GM12878 (cell line): Measurements from ENCODE around the gene PODN. TPM values are rescaled to one million over a fixed set of nuclear protein-coding genes. Genes with fewer than 3 reads are reported as not detected.

Source experiments
- ATAC-seq: fragments of 200-7000 bp; cut with Tn5 transposase; 3 replicates; pipeline ENCODE4 v1.9.1; 2020; ENCODE audit warnings: mild to moderate bottlenecking, moderate library complexity
- BruUV-seq: library from RNA; stranded (reverse); fragments of 400-500 nt; replicated peaks from 2 replicates; lab custom pipeline; 2021; lab: Mats Ljungman, UMichigan
- CTCF ChIA-PET: fragments of 300-600 bp; sonication (Branson Sonifier 250); formaldehyde crosslinking; extraction: SDS; loops from one replicate; lab custom pipeline; 2021; ENCODE audit warnings: inconsistent platforms; lab: Yijun Ruan, JAX
- POLR2A ChIA-PET: fragments of 350-600 bp; formaldehyde crosslinking; extraction: SDS; loops from one replicate; lab custom pipeline; 2021; ENCODE audit warnings: inconsistent platforms; lab: Charles Lee
- RAD21 ChIA-PET: fragments of 300-600 bp; sonication (Branson Sonifier 250); formaldehyde crosslinking; loops from one replicate; lab custom pipeline; 2023; ENCODE audit warnings: antibody characterized with exemption; ENCODE audit not compliant: unreplicated experiment; lab: Charles Lee
- SMC1A ChIA-PET: fragments of 300-600 bp; sonication (Branson Sonifier 250); formaldehyde crosslinking; loops from one replicate; lab custom pipeline; 2023; ENCODE audit not compliant: unreplicated experiment, uncharacterized antibody; lab: Charles Lee
- DNase-seq: peaks from one replicate; pipeline ENCODE4 v3.0.0-alpha.2; 2011; ENCODE audit warnings: low read depth, low spot score
- FAIRE-seq: peaks from 3 replicates; lab custom pipeline; 2011; peaks lifted over from hg19 to GRCh38; lab: Jason Lieb, UNC
- H2AFZ ChIP-seq: 2 replicates; pipeline ENCODE4 v1.6.0; 2011; ENCODE audit warnings: low read depth, low read length, control low read depth; ENCODE audit not compliant: control insufficient read depth
- H3K27ac ChIP-seq: 2 replicates; pipeline ENCODE4 v1.5.1; 2011; ENCODE audit warnings: control low read depth; ENCODE audit not compliant: control insufficient read depth, insufficient read depth
- H3K27me3 ChIP-seq, 2 experiments: replicated peaks in 1 of 2; 2 replicates each; pipeline versions ENCODE4 v1.6.0 to v1.6.1; 2011; ENCODE audit warnings: low read length in 1 of 2; ENCODE audit not compliant: control insufficient read depth in 2 of 2, insufficient read depth in 2 of 2
- H3K36me3 ChIP-seq, 2 experiments: 2 replicates each; pipeline ENCODE4 v1.5.1; 2011; ENCODE audit warnings: low read length in 1 of 2; ENCODE audit not compliant: control insufficient read depth in 2 of 2, insufficient read depth in 2 of 2
- H3K4me1 ChIP-seq: 2 replicates; pipeline ENCODE4 v1.6.1; 2011; ENCODE audit warnings: mild to moderate bottlenecking, low read length, moderate library complexity, mixed read lengths; ENCODE audit not compliant: control insufficient read depth, insufficient read depth
- H3K4me2 ChIP-seq: 2 replicates; pipeline ENCODE4 v1.6.0; 2011; ENCODE audit warnings: control low read depth; ENCODE audit not compliant: control insufficient read depth, insufficient read depth
- H3K4me3 ChIP-seq: fragments of 200-600 bp; sonication (generic); 2 replicates; pipeline ENCODE4 v1.5.1; 2016
- H3K79me2 ChIP-seq: 2 replicates; pipeline ENCODE4 v1.6.0; 2011; ENCODE audit warnings: low read length; ENCODE audit not compliant: control insufficient read depth, insufficient read depth
- H3K9ac ChIP-seq: 2 replicates; pipeline ENCODE4 v1.8.0; 2011; ENCODE audit warnings: low read length, control low read depth, mixed read lengths; ENCODE audit not compliant: control insufficient read depth, insufficient read depth
- H3K9me3 ChIP-seq: replicated peaks from 3 replicates; pipeline ENCODE4 v1.5.1; 2011; ENCODE audit warnings: mild to moderate bottlenecking, low read length; ENCODE audit not compliant: control insufficient read depth, insufficient read depth
- H4K20me1 ChIP-seq: 2 replicates; pipeline ENCODE4 v1.6.0; 2011; ENCODE audit not compliant: control insufficient read depth, insufficient read depth
- ATF7 ChIP-seq: fragments of 450-650 bp; IDR thresholded peaks from 2 replicates; pipeline ENCODE4 v1.6.1; 2016; ENCODE audit warnings: low read depth, mild to moderate bottlenecking
- CREM ChIP-seq: IDR thresholded peaks from 2 replicates; pipeline ENCODE4 v1.6.1; 2014; ENCODE audit warnings: antibody characterized with exemption, low read depth
- MEF2B ChIP-seq: fragments of 450-650 bp; IDR thresholded peaks from 2 replicates; pipeline ENCODE4 v1.6.1; 2018; ENCODE audit warnings: mild to moderate bottlenecking, moderate library complexity; ENCODE audit not compliant: partially characterized antibody, poor library complexity, severe bottlenecking
- MTA2 ChIP-seq: fragments of 450-650 bp; IDR thresholded peaks from 2 replicates; pipeline ENCODE4 v1.6.1; 2016; ENCODE audit warnings: low read depth, mild to moderate bottlenecking, moderate library complexity
- PAX8 ChIP-seq: fragments of 450-650 bp; IDR thresholded peaks from 2 replicates; pipeline ENCODE4 v1.6.1; 2017; ENCODE audit warnings: mild to moderate bottlenecking, moderate library complexity
- POLR2AphosphoS5 ChIP-seq: IDR thresholded peaks from 2 replicates; pipeline ENCODE4 v1.6.1; 2011; ENCODE audit warnings: mild to moderate bottlenecking, low read length, inconsistent platforms
- RELA ChIP-seq: fragments of 450-650 bp; IDR thresholded peaks from 2 replicates; pipeline ENCODE4 v1.8.0; 2014; ENCODE audit warnings: borderline replicate concordance; ENCODE audit not compliant: partially characterized antibody
- SMAD5 ChIP-seq: IDR thresholded peaks from 2 replicates; pipeline ENCODE4 v1.6.1; 2016; ENCODE audit warnings: antibody characterized with exemption, low read depth
- SMC3 ChIP-seq: IDR thresholded peaks from 2 replicates; pipeline ENCODE4 v1.6.1; 2011; ENCODE audit warnings: low read length, improper control_type of control experiment, borderline replicate concordance
- SREBF1 ChIP-seq: IDR thresholded peaks from 2 replicates; pipeline ENCODE4 v1.6.1; 2012; ENCODE audit warnings: mild to moderate bottlenecking, low read length
- TAF1 ChIP-seq: IDR thresholded peaks from 2 replicates; pipeline ENCODE4 v1.6.1; 2011; ENCODE audit warnings: mild to moderate bottlenecking, low read depth, low read length, borderline replicate concordance
- TARDBP ChIP-seq: IDR thresholded peaks from 2 replicates; pipeline ENCODE4 v1.6.1; 2016; ENCODE audit warnings: borderline replicate concordance
- ZSCAN29 ChIP-seq: fragments of 450-650 bp; IDR thresholded peaks from 2 replicates; pipeline ENCODE4 v1.6.1; 2017; ENCODE audit warnings: mild to moderate bottlenecking, moderate library complexity
- WGBS: methylation state at CpG from one replicate; pipeline ENCODE4 v1.1.6; 2016; ENCODE audit warnings: low lambda C conversion rate; ENCODE audit not compliant: insufficient replicate concordance, insufficient coverage; ENCODE audit errors: missing lambda C conversion rate; 5-methylcytosine and 5-hydroxymethylcytosine counted together
- in situ Hi-C: fragments of 300-500 bp; cut with MboI; formaldehyde crosslinking; loops from 9 replicates; pipeline ENCODE4 v1.14.3; 2018; ENCODE audit warnings: mixed read lengths
- intact Hi-C: fragments of 100-400 bp; cut with micrococcal nuclease; formaldehyde crosslinking; loops from one replicate; pipeline ENCODE4 v1.14.2; 2022; ENCODE audit not compliant: unreplicated experiment
- polyA plus RNA-seq, 11 experiments: library from polyadenylated mRNA; depleted of rRNA in 4 of 11; unstranded in 6 of 11; stranded (reverse) in 5 of 11; fragments of >200 nt; fragmentation: Nextera tagmentation in 4 of 11; fragmentation: Illumina TruSeq in 1 of 11; extraction: Ambion mirVana in 4 of 11; extraction: Trizol in 1 of 11; gene quantifications; 1 replicate in 1 of 11; 2 replicates in 10 of 11; pipeline versions ENCODE4 v1.2.1 to v1.2.3, GENCODE V29; 2011 to 2016; ENCODE audit warnings: inconsistent platforms in 2 of 11, missing spikeins in 2 of 11, low read depth in 1 of 11
- total RNA-seq, 4 experiments: library from RNA; depleted of rRNA in 3 of 4; stranded (reverse); fragments of >200 nt in 3 of 4; fragmentation: Illumina TruSeq in 1 of 4; extraction: Trizol in 1 of 4; gene quantifications; 2 replicates each; pipeline versions ENCODE4 v1.2.1 to v1.2.3, GENCODE V29; 2013 to 2021
- TF ChIP-seq, protein P1 (sequence below): IDR thresholded peaks from 2 replicates; pipeline ENCODE4 v1.6.1; 2012; ENCODE audit warnings: low read length, inconsistent platforms
- TF ChIP-seq, protein P2 (sequence below): fragments of 450-650 bp; IDR thresholded peaks from 2 replicates; pipeline ENCODE4 v1.6.1; 2016; ENCODE audit warnings: mild to moderate bottlenecking
- TF ChIP-seq, protein P3 (sequence below): fragments of 150-350 bp; IDR thresholded peaks from 2 replicates; pipeline ENCODE4 v1.6.1; 2014; ENCODE audit warnings: mild to moderate bottlenecking, low read depth, low read length
- TF ChIP-seq, protein P4 (sequence below): fragments of 450-650 bp; formaldehyde crosslinking; IDR thresholded peaks from 2 replicates; pipeline ENCODE4 v1.5.0; 2022; ENCODE audit warnings: mild to moderate bottlenecking, missing genetic modification characterization

The PODN gene
- total and polyA plus RNA-seq, 10 of the 15 experiments (the other 5 are each of a cell fraction or from before 2014, with no cell fraction given) = 0.10 TPM; not detected in 9

DNA sequence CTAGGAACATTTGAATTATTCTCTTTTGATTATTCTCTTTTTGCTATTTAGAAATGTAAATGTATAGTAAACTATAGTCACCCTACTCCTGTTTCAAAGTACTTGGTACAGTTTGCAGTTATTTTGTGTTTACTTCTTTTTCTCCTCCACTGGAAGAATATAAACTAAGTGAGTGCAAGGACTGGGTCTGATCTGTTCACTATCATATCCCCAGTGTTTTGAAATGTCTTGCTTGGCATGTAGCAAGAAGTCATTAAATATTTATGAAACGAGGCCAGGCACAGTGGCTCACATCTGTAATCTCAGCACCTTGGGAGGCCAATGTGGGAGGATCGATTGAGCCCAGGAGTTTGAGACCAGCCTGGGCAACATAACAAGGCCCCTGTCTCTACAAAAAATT is 35.8 kb upstream of the PODN start:
- no peak for TF ChIP-seq MEF2B
- TF ChIP-seq, protein P1, sequence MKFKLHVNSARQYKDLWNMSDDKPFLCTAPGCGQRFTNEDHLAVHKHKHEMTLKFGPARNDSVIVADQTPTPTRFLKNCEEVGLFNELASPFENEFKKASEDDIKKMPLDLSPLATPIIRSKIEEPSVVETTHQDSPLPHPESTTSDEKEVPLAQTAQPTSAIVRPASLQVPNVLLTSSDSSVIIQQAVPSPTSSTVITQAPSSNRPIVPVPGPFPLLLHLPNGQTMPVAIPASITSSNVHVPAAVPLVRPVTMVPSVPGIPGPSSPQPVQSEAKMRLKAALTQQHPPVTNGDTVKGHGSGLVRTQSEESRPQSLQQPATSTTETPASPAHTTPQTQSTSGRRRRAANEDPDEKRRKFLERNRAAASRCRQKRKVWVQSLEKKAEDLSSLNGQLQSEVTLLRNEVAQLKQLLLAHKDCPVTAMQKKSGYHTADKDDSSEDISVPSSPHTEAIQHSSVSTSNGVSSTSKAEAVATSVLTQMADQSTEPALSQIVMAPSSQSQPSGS = no peak
- TF ChIP-seq SREBF1 = no peak
- TF ChIP-seq POLR2AphosphoS5 = no peak
- no peak for TF ChIP-seq ATF7
- no peak for TF ChIP-seq RELA
- TF ChIP-seq, protein P2, sequence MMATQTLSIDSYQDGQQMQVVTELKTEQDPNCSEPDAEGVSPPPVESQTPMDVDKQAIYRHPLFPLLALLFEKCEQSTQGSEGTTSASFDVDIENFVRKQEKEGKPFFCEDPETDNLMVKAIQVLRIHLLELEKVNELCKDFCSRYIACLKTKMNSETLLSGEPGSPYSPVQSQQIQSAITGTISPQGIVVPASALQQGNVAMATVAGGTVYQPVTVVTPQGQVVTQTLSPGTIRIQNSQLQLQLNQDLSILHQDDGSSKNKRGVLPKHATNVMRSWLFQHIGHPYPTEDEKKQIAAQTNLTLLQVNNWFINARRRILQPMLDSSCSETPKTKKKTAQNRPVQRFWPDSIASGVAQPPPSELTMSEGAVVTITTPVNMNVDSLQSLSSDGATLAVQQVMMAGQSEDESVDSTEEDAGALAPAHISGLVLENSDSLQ = no peak
- TF ChIP-seq, protein P3, sequence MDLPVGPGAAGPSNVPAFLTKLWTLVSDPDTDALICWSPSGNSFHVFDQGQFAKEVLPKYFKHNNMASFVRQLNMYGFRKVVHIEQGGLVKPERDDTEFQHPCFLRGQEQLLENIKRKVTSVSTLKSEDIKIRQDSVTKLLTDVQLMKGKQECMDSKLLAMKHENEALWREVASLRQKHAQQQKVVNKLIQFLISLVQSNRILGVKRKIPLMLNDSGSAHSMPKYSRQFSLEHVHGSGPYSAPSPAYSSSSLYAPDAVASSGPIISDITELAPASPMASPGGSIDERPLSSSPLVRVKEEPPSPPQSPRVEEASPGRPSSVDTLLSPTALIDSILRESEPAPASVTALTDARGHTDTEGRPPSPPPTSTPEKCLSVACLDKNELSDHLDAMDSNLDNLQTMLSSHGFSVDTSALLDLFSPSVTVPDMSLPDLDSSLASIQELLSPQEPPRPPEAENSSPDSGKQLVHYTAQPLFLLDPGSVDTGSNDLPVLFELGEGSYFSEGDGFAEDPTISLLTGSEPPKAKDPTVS = no peak
- TF ChIP-seq SMAD5 = no peak
- TF ChIP-seq CREM = no peak
- no peak for TF ChIP-seq PAX8
- no peak for TF ChIP-seq ZSCAN29
- no peak for TF ChIP-seq MTA2
- no peak for TF ChIP-seq TARDBP
- no peak for TF ChIP-seq TAF1
- TF ChIP-seq SMC3 = no peak
- TF ChIP-seq, protein P4, sequence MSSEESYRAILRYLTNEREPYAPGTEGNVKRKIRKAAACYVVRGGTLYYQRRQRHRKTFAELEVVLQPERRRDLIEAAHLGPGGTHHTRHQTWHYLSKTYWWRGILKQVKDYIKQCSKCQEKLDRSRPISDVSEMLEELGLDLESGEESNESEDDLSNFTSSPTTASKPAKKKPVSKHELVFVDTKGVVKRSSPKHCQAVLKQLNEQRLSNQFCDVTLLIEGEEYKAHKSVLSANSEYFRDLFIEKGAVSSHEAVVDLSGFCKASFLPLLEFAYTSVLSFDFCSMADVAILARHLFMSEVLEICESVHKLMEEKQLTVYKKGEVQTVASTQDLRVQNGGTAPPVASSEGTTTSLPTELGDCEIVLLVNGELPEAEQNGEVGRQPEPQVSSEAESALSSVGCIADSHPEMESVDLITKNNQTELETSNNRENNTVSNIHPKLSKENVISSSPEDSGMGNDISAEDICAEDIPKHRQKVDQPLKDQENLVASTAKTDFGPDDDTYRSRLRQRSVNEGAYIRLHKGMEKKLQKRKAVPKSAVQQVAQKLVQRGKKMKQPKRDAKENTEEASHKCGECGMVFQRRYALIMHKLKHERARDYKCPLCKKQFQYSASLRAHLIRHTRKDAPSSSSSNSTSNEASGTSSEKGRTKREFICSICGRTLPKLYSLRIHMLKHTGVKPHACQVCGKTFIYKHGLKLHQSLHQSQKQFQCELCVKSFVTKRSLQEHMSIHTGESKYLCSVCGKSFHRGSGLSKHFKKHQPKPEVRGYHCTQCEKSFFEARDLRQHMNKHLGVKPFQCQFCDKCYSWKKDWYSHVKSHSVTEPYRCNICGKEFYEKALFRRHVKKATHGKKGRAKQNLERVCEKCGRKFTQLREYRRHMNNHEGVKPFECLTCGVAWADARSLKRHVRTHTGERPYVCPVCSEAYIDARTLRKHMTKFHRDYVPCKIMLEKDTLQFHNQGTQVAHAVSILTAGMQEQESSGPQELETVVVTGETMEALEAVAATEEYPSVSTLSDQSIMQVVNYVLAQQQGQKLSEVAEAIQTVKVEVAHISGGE (CRISPR knock-in tag) = no peak
- H3K27me3 ChIP-seq = no peaks in the 10 kb centered on the region
- H3K27ac ChIP-seq = no peak overlapping the region
- no peak overlapping the region for H3K9ac ChIP-seq
- FAIRE-seq = no peak
- ChIA-PET POLR2A (no interaction called here), CTCF (no interaction called here), SMC1A (interaction anchor here (0.6 kb wide), 1 partner anchor 13 kb away, joined by 4 read pairs; no protein-coding TSS in a partner anchor), RAD21 (interaction anchor here (1.0 kb wide), 1 partner anchor 21 kb away, joined by 3 read pairs; no protein-coding TSS in a partner anchor)
- BruUV-seq = no TSS peak
- no peaks in the 10 kb centered on the region for H3K9me3 ChIP-seq
- intact Hi-C loops (no loop called here), in situ Hi-C loops (no loop called here)
- no peak for DNase-seq
- ATAC-seq = no peak
- H3K4me1 ChIP-seq = no peaks in the 10 kb centered on the region
- H3K79me2 ChIP-seq = no peaks in the 10 kb centered on the region; the same call in 1 of the 2 replicates
- H2AFZ ChIP-seq = no peak overlapping the region
- H3K4me3 ChIP-seq = no peak overlapping the region
- no peak overlapping the region for H3K4me2 ChIP-seq
- no peaks in the 10 kb centered on the region for H4K20me1 ChIP-seq
- WGBS = 74% methylated on average over 2 of the region's 2 CpGs
- no peaks in the 10 kb centered on the region; a peak in 2 of 4 replicates for H3K36me3 ChIP-seq
